EL (cell line): Measurements from ENCODE around the gene NVL.

ENCODE experiments used
- DNase-seq: peaks from one replicate; pipeline ENCODE4 v3.0.0-alpha.2; 2016

NVL gene

DNA sequence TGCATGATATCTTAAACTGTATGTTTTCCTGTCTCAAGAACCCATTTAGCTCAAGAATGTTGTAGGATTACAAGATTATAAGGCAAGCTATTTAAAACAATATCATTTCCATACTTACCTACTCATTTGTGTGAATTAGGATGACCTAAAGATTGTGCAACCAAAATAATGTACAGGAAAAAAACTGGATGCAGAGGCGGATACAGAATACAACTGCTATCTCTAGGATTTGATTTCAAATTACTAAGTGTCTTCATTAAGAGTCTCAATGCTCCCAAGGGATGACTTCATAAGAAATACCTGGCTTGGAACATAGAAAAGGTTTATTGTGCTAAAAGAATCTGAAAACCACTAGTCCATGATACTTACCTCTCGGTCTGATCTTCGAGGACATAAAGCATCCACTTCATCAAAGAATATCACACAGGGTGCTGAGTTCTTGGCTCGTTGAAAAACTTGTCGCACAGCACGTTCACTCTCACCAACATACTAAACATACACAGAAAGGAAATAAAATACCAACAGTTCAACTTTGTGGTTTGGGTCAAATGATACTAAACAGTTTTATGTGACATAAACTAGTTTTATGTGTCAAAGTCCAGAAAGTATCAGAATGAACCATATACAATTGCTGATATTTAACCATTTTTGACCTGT, 54.9 kb downstream of the NVL start:
- DNase-seq = no peak

DNA sequence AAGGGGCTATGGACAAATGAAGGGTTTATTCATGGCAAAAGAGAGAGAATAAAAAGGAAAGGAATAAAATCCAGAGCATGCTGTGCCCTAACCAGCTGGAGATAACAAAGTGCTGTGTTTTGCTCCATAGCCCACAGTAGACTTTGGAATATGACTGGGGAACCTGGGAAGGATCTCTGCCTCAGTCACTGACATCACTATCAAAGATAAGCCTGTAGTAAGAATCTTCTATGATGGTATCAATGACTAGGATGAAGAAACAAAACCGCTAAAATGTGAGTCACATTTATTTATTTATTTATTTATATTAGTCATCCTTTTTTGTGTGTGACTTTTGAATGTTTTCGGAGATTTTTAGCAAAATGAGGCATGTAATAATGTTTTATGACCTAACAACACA, 56.3 kb downstream of the NVL start:
- peak; percentile 62 for DNase-seq

DNA sequence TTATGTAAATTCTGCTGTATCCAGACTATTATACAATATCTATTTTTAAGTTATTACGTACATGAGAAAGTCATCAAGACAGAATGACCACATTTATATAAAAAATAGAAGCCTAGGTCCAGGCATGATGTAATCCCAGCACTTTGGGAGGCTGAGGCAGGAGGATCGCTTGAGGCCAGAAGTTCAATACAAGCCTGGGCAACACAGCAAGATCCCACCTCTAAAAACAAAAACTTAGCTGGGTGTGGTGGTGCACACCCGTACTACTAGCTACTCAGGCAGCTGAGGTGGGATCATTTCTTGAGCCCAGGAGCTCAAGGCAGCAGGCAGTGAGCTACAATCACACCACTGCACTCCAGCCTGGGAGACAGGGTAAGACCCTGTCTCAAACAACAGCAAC, 58.9 kb downstream of the NVL start:
- DNase-seq = no peak

DNA sequence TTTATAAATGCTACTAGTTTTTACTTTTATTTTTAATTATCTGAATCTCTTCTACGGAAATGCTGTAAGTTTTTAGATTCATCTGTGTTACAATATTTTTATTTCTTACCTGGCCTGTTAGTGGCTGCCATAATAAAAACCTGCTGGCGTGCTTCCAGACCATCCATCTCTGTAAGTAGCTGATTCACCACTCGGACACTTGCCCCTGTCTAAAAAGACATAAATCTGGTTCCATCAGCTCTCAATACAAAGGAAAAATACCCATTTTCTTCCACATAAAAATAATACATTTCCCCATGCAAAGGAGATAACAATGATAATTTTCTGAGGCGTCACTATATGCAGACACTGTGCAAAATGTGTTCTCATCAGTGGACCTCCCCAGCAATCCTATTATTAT, 62.0 kb downstream of the NVL start:
- DNase-seq = peak; percentile 16

DNA sequence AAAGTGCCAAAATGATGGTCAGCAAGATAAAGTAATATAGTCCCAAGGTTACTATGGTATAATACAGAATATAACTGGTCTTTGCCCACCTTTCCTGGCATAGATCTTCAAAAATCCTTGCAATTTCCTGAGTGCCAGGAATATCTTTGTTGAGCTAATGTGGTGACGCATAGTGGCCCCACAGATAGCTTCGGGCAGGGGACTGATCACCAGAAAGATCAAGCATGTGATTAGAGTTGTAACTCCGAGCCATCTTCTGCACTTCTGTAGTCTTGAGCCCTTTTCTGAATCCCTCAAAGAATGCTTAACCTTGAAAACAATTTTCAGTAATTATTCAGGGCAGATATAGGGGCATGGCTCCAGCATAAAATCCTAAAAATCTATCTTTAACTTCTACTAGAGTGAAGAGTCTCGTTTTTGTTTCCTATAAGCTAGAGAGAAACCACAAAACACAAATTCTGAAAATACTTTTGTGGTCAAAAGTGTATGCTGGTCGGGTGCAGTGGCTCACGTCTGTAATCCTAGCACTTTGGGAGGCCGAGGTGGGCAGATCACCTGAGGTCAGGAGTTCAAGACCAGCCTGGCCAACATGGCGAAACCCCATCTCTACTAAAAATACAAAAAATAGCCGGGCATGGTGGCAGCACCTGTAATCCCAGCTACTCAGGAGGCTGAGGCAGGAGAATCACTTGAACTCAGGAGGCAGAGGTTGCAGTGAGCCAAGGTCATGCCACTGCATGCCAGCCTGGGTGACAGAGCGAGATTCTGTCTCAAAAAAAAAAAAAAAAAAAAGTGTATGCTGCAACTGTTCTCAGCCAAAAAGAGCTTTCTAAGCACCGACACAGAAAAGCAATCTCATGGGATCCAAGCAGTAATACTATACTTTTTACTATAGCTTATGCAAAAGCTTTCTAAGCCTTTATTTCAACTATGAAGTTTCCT, 62.8 kb downstream of the NVL start:
- peak; percentile 54 for DNase-seq

DNA sequence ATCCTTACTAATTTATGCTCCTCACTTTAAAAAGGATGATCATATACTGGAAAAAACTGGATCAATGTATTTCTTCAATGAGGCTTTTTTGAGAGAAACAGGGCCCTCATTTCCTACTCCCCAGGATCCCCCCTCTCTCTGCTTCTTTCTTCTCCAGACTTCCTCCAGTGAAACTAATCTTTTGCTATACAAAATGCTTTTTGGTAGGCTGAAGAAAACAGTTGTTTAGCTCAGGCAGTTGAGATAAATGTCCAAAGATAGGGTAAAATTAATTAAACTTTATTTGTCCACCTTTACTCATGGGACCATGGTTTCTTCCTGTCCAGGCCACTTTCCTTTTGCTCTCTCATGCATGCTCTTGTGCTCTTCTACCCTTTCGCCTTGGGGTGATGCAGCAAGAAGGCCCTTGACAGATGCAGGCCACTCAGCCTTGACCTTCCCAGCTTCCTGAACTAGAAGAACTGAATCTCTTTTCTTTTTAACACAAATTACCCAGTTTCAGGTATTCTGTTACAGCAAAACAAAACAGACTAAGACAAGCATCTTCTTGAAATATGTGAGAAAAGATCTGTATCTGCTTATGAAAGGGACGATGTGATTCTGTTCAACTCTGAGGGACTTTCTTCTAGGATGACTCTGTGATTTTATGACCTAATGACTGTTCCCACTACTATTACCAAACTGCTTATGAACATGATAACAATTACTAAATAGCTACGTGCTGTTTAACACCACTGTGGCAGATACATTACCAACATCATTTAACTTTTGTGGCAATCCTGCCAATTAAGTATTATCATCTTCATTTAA, 63.7 kb downstream of the NVL start:
- peak; percentile 18 for DNase-seq

DNA sequence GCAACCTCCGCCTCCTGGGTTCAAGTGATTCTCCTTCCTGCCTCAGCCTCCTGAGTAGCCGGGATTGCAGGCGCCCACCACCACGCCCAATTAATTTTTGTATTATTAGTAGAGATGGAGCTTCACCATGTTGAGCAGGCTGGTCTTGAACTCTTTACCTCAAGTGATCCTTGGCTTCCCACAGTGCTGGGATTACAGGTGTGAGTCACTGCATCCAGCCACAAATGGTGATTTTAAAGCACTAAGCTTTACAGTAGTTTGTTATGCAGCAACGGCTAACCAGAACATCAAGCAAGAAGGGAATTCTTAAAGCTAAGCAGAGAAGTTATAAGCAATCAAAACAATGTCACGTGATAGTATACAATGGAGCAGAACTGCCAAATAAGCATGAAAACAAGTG, 65.7 kb downstream of the NVL start:
- DNase-seq = no peak

DNA sequence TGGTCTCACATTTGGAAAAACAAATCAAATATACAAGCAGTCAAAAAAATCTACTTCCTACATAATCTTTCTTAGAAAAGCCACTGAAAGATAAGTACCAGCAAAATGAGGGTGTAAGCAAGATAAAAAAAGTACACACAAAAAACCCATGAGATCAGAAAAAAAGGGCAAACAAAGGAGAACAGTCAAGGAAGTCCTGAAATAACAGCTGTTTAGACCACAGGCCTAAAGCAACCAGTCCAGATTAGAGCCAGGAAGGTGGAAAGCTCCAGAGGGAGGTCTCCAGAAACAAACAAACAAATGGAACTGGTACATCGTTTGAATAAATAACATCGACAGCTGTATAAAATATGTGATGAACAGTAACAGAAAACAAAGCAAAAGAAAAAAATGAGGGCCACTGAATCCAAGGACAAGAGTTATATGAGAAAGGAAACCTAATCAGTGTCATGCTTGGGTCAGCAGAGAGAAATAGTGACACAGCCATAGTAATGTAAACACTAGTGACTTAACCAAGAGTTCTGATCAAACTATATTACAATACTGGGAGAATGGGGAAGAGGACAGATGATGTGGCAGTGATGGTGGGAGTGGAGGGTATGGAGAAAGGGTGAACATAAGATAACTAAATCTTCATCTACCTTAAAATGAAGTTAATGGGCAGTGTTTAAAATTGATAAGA, 67.5 kb downstream of the NVL start:
- DNase-seq = no peak

DNA sequence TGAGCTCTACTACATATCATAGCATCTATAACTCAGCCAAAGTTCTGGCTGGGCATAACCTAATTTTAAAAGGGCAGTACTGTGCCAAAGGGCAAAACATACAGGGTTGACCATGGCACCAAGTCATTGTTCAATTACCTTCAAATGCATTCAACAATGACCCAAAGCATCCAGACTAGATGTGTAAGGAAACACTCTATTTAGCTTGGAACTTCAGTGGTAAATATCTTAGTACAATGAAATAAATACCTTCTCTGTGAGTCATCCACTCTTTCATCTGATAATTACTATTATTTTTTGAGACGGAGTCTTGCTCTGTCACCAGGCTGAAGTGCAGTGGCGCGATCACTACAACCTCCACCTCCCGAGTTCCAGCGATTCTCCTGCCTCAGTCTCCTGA, 70.0 kb downstream of the NVL start:
- peak; percentile 28 for DNase-seq

DNA sequence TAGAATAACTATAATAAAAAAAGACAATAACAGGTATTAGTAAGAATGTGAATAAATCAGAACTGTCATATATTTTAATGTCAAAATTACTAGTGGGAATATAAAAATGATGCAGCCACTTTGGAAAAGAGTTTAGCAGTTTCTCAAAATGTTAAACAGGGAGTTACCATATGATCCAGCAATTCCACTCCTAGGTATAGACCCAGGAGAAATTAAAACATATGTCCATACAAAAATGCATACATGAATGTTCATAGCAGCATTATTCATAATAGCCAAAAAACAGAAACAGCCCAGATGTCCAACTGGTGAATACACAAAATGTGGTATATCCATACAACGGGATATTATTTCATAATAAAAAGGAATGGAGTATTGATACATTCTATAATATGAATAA, 71.6 kb downstream of the NVL start:
- no peak for DNase-seq

DNA sequence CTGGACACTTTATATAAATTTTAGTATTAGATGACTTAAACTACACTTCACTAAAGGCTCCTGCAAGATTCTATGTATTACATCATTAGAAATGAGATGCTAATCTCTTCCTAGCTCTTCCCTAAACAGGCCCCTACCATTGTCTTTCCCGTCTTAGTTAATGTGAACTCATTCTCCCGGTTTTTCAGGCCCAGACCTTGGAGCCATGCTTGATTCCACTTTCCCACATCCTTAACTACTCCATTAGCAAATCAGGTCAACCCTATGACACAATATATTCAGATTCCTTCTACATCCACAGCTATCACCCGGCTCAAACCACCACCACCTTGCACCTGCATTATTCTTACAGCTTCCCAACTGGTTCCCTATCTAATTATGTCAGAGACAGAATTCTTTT, 73.3 kb downstream of the NVL start:
- DNase-seq = no peak

DNA sequence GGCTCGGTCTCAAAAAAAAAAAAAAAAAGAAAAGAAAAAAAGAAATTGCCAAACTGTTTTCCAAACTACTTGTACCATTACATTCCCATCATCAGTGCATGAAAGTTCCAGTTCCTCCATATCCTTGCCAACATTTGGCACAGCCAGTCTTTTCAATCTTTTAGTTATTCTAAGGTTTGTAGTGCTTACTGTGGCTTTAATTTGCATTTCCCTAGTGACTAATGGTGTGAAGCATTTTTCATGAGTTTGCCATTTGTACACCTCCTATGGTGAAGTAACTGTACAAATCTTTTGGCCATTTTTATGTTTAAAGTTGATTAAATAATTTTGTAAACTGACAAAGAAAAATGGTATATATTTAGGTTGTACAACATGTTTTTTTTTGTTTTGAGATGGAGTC, 76.3 kb downstream of the NVL start:
- DNase-seq = peak; percentile 39

DNA sequence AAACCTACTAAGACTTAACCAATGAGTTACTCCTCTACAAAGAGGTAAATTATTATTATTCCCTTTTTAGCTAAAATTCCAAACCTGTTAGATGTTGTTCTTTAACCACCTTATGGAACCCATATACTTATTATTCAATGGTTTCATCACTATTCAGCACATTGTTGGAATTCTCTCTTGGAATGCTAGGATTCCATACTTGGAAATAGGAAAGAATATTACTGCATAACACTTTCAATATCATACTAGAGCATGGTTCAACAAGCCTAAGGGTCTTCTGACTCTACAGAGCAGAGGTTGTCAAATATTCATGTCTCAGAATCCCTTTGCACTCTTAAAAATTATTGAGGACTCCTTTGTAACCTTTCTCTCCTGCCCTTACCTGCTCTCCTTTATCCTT, 77.5 kb downstream of the NVL start:
- DNase-seq = no peak

DNA sequence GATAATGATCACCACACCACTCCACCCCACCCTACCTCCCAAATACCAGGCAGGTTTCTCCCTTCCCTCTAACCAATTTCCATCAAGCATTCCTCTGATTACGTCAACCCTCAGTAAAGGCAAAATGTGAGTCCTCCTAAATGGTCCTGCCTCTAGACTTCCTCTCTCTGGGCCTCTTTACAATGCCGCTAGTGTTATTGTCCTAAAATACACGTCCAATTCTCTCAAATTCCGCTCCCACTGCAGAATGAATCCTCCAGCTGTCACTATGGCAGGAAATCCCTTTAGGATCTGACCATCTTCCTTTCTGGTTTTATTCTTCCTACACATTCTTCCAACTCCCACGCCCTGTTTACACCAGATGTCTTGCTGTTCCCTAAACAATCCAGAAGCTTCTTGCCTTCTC, 78.2 kb downstream of the NVL start:
- DNase-seq = no peak

DNA sequence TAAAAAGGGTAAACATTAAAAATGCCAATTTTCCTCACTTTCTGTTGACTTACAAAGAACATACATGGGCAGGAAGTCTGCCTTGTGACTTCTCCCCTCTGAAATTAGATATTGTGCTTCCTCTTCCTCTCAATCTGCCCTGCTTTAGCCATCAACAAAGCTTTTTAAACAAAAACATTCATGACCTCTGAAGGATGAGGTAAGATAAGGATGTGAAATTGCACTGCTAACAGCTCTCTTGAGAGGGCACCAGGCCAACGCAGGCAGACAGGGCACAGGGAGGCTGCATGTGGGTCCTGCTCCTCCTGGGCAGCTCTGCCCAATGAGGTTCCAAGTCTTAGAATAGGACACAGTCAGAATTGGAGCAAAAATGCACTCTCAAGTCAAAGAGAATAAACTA, 84.8 kb downstream of the NVL start:
- DNase-seq = peak; percentile 18

DNA sequence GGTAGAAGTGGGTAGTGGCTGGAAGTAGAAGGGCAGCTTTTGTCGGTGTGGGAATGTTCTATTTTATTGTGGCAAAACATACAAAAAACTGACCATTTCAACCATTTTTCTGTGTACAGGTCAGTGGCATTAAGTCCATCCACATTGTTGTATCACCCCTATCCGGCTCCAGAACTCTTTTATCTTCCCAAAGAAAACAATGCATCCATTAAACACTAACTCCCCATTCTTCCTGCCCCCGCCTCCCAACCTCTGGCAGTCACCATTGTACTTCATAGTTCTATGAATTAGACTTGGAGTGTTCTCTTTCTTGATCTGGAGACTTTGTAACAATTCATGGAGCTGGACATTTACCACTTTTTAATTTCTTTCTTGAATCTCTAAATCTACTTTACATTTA, 91.2 kb downstream of the NVL start:
- no peak for DNase-seq

DNA sequence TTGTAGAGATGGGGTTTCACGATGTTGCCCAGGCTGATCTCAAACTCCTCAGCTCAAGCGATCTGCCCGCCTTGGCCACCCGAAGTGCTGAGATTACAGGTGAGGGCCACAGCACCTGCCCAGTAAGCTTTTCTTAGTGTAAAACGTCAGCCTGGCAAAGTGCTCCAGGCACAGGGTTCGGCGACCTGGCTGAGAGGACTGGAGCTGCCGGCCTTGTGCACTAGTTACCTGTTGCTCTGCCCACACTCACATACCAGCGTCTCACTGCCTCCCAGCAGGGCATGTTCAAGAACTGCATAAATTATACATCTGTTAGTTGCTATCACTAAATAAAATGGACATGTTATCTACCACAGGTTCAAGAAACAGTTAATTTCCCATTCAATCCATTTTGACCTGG, 91.8 kb downstream of the NVL start:
- DNase-seq = no peak

DNA sequence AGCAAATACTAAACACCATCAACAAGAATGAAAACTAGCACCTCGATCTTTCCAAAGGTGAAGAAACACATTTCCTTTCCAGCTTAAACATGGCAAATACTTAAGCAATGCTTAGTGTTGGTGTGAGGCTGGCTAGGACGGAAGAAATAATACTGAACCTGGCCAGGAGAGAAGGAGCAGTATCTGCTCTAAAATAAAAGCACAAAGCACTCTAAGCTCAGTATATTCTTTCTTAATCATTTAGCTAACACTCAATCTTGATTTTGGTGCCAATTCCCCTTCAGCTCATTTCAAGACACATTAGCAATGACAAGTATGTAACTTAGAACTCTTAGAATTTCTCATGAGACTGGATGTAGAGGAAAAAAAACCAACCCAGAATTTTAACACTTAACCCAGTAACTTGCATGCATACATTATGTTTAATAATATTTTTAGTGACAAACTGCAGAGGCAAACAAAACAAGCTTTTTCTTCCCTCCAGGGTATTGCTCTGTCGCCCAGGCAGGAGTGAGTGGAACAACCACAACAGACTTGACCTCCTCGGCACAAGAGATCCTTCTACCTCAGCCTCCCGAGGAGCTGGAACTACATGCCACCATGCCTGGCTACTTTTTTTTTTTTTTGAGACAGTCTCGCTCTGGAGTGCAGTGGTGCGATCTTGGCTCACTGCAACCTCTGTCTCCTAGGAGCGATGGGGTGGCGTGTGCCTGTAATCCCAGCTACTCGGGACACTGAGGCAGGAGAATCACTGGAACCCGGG, 92.7 kb downstream of the NVL start:
- DNase-seq = no peak

DNA sequence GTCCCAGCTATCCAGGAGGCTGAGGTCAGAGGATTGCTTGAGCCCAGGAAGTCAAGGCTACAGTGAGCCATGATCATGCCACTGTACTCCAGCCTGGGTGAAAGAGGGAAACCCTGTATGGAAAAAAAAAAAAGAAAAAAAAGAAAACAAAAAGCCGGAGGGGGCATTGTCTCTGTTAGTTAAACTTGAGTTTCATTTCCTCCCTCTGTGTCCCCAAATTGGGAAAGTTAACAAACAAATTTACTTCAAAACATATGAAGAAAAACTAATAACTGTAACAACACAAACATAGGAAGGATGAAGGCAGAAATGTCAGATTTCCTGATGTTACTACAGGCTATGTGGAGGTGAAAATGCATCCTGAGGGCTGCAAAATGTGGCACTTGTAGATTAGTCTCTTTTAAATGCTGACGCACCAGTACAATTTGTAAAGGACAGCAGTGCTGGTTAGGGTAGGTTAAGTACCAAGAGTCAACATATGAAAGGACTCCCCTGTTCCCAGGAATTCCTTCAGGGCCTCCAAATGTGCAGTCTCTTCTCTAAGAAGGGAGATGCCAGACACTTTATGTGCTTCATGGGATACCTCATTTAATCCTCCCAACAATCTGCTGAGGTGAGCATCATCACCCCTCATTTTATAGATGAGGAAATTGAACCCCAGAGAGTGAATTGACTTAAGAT, 94.0 kb downstream of the NVL start:
- no peak for DNase-seq

DNA sequence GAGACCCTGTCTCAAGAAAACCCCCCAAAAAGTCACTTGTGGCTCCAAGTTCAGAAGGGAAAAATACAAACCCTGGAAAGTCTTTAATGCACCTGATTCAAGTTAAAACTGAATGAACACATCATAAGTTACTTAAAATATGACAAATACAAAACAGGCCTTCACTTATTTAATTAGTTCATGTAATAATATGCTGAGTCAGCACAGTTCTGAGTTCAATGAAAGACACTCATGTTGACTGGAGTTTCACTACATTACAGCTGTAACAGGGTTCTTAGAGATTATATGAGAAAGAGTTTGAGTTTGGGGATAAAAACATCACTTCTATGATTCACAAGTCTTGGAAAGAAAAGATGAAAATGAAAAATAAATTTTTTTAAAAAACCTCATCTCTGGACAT, 96.0 kb downstream of the NVL start:
- no peak for DNase-seq

DNA sequence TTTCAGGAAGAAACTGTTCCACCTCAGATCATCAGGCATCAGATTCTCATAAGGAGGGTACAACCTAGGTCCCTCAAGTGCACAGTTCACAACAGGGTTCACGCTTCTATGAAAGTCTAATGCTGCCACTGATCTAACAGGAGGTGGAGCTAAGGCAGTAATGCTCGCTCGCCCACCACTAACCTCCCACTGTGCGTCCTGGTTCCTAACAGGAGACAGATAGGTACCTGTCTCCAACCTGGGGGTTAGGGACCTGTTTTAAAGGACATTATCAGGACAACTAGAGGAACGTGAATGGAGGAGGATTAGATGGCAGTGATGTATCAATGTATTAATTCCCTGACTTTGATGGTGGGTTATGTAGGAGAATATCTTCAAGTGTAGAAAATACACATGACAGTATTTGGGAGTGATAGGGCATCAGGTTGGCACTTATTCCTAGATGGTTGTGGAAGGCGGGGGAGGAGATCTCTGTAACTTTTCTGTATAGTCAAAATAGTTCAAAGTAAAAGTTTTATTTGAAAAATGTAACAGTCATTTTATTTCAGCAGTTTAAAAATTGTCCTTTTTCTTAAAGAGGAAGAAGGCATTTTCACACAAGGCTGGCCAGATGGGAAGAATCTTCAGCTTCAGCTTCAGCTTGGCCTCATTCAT, 103.0 kb downstream of the NVL start:
- DNase-seq = no peak
